ENCODE measurements around the gene TADA2A. TPM values are rescaled to one million over a fixed set of nuclear protein-coding genes. Genes with fewer than 3 reads are reported as not detected.
"Not testable (repeated sequence)": the region's sequence is repeated elsewhere in the genome, so short reads cannot be mapped to it uniquely, and the experiment has no call there.

TADA2A gene
- total RNA-seq, 2 experiments from 2014 or later = 27.3 to 29.5 TPM

- peaks cover 41% of the 10 kb centered on the region for H3K36me3 Mint-ChIP-seq (ENCODE audit: low read depth)
- H3K4me1 Mint-ChIP-seq (ENCODE audit: low read depth) = peaks cover 58% of the 10 kb centered on the region
- CTCF ChIA-PET = interaction anchor here (0.6 kb wide), 1 partner anchor 33 kb away, joined by 3 read pairs; no protein-coding TSS in a partner anchor
Measured at GRCh38 chr17:37405955-37406634, 591 bp upstream of the TADA2A start.

GRCh38 chr17:37408145-37408479 is 1.4 kb downstream of the TADA2A start:
- intact Hi-C loops (cut with micrococcal nuclease); H3K9me3 Mint-ChIP-seq; H3K27me3 Mint-ChIP-seq (ENCODE audit: low read depth); DNase-seq: not testable (repeated sequence)
- H3K4me1 Mint-ChIP-seq (ENCODE audit: low read depth) = peaks cover 49% of the 10 kb centered on the region
- CTCF ChIA-PET = interaction anchor here (0.5 to 1.3 kb wide), 3 partner anchors 15 to 78 kb away, joined by 3 to 5 read pairs (median 5); no protein-coding TSS in a partner anchor
- H3K36me3 Mint-ChIP-seq (ENCODE audit: low read depth) = peaks cover 48% of the 10 kb centered on the region
- peak overlapping the region; percentile 82 for H3K4me3 Mint-ChIP-seq
- H3K27ac Mint-ChIP-seq = peak overlapping the region; percentile 93

More at GRCh38 chr17:37405955-37406634, 591 bp upstream of the TADA2A start:
- Mint-ChIP-seq H3K27ac (peak overlapping the region; percentile 95), H3K4me3 (peak overlapping the region; percentile 97), H3K9me3 (no peaks in the 10 kb centered on the region), H3K27me3 (ENCODE audit: low read depth) (no peaks in the 10 kb centered on the region)
- no peak for DNase-seq
- intact Hi-C loops (cut with micrococcal nuclease) = loop anchor here (1.0 to 2.0 kb wide), 5 partner anchors 13 to 804 kb away; partner anchors contain the start of genes DUSP14 and SYNRG

GRCh38 chr17:37410357-37410756 is 3.7 kb downstream of the TADA2A start:
- H3K9me3 Mint-ChIP-seq = no peaks in the 10 kb centered on the region
- intact Hi-C loops (cut with micrococcal nuclease) = no loop called here
- CTCF ChIA-PET = interaction anchor here (0.7 to 1.0 kb wide), 3 partner anchors 20 to 34 kb away, joined by 3 to 5 read pairs (median 4); partner anchors contain the start of gene C17orf78
- H3K27ac Mint-ChIP-seq = no peak overlapping the region
- no peak overlapping the region for H3K4me3 Mint-ChIP-seq
- DNase-seq = no peak
- H3K36me3 Mint-ChIP-seq (ENCODE audit: low read depth) = peaks cover 52% of the 10 kb centered on the region
- H3K27me3 Mint-ChIP-seq (ENCODE audit: low read depth) = no peaks in the 10 kb centered on the region
- peaks cover 36% of the 10 kb centered on the region for H3K4me1 Mint-ChIP-seq (ENCODE audit: low read depth)

DNA sequence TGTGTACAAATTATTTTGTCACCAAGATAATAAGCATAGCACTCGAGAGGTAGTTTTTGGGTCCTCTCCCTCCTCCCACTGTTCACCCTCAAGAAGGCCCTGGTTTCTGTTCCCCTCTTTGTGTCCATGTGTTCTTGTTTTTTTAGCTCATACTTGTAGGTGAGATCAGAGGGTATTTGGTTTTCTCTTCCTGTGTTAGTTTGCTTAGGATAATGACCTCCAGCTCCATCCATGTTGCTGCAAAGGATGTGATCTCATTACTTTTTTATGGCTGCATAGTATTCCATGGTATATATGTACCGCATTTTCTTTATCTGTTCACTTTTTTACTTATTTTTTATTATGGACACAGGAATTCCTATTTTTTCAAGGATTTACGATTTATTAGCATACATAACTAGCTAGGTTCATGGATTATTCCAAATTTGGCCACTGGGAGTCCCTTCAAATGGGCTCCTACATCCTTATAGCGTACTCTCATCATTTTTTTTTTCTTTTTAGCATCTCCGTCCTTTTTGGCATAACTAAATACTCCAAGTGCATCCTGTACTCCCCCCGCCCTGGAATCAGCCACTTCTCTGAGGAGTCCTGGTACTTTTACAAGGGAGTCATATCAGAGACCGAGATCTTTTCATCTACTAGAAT is 7.3 kb downstream of the TADA2A start:
- Mint-ChIP-seq H3K36me3 (ENCODE audit: low read depth) (peaks cover 38% of the 10 kb centered on the region), H3K9me3 (no peaks in the 10 kb centered on the region), H3K27ac (no peak overlapping the region), H3K27me3 (ENCODE audit: low read depth) (no peaks in the 10 kb centered on the region), H3K4me3 (no peak overlapping the region), H3K4me1 (ENCODE audit: low read depth) (peaks cover 18% of the 10 kb centered on the region)
- intact Hi-C loops (cut with micrococcal nuclease) = no loop called here
- DNase-seq = no peak
- CTCF ChIA-PET = interaction anchor here (1.5 kb wide), 1 partner anchor 9 kb away, joined by 4 read pairs; no protein-coding TSS in a partner anchor

DNA sequence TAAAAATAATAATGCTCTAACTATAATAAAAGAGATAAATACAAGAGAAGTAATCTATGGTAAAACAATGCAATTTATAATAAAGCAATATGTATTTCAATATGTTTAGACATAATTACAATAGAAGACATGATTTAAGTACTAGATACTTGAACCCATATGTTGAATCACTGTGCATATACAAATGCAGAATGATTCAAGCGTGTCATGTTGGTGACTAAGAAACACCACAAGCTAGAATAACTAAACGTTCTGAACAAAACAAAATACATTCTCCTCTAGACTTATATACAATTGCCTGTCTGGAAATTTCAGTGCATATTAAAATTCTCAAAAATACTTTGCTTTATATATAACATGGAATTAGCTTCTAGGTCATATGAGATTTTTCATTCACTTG is 11.2 kb downstream of the TADA2A start:
- CTCF ChIA-PET = no interaction called here
- intact Hi-C loops (cut with micrococcal nuclease) = no loop called here
- H3K4me1 Mint-ChIP-seq (ENCODE audit: low read depth) = peaks cover 10% of the 10 kb centered on the region
- H3K27me3 Mint-ChIP-seq (ENCODE audit: low read depth) = no peaks in the 10 kb centered on the region
- H3K27ac Mint-ChIP-seq = no peak overlapping the region
- H3K4me3 Mint-ChIP-seq = no peak overlapping the region
- H3K36me3 Mint-ChIP-seq (ENCODE audit: low read depth) = peaks cover 34% of the 10 kb centered on the region
- no peak for DNase-seq
- H3K9me3 Mint-ChIP-seq = no peaks in the 10 kb centered on the region

DNA sequence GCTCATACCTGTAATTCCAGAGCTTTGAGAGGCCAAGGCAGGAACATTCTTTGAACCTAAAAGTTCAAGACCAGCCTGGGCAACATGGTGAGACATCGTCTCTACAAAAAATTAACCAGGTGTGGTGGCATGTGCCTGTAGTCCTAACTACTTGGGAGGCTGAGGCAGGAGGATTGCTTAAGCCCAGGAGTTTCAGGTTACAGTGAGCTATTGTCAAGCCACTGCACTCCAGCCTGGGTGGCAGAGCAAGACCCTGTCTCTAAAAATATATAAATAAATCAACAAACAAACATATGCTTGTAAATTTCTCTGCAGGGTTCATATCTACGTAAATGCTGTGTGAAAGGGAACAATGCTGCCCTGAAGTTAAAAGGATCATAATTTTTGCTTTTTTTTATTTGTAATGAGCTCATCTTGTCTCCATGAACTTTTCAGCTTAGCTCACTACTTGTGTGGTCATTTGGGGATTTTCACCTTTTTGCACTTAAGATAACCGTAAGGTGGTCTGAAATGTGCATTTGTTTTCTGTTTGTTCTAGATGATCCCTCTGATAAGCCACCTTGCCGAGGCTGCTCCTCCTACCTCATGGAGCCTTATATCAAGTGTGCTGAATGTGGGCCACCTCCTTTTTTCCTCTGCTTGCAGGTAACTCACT is 16.4 kb downstream of the TADA2A start:
- Mint-ChIP-seq H3K27ac (no peak overlapping the region), H3K36me3 (ENCODE audit: low read depth) (peaks cover 33% of the 10 kb centered on the region), H3K4me3 (no peak overlapping the region), H3K9me3 (no peaks in the 10 kb centered on the region), H3K27me3 (ENCODE audit: low read depth) (no peaks in the 10 kb centered on the region), H3K4me1 (ENCODE audit: low read depth) (no peaks in the 10 kb centered on the region)
- no peak for DNase-seq
- intact Hi-C loops (cut with micrococcal nuclease) = no loop called here
- CTCF ChIA-PET = interaction anchor here (2.2 kb wide), 1 partner anchor 14 kb away, joined by 5 read pairs; no protein-coding TSS in a partner anchor

GRCh38 chr17:37425268-37425667 is 18.6 kb downstream of the TADA2A start:
- Mint-ChIP-seq H3K9me3 (no peaks in the 10 kb centered on the region), H3K4me3 (no peak overlapping the region), H3K4me1 (ENCODE audit: low read depth) (peaks cover 12% of the 10 kb centered on the region), H3K27ac (no peak overlapping the region), H3K36me3 (ENCODE audit: low read depth) (peaks cover 30% of the 10 kb centered on the region), H3K27me3 (ENCODE audit: low read depth) (no peaks in the 10 kb centered on the region)
- DNase-seq = no peak
- intact Hi-C loops (cut with micrococcal nuclease) = no loop called here
- CTCF ChIA-PET = interaction anchor here (0.6 to 1.2 kb wide), 2 partner anchors 52 to 816 kb away, joined by 3 to 7 read pairs; no protein-coding TSS in a partner anchor

GRCh38 chr17:37429039-37429438 is 22.4 kb downstream of the TADA2A start:
- intact Hi-C loops (cut with micrococcal nuclease) = no loop called here
- peak overlapping the region; percentile 41 for H3K27ac Mint-ChIP-seq
- no peak overlapping the region for H3K4me3 Mint-ChIP-seq
- H3K36me3 Mint-ChIP-seq (ENCODE audit: low read depth) = peaks cover 38% of the 10 kb centered on the region
- CTCF ChIA-PET = interaction anchor here (1.2 kb wide), 1 partner anchor 22 kb away, joined by 3 read pairs; the partner anchor contains the start of genes ACACA and TADA2A
- H3K9me3 Mint-ChIP-seq = no peaks in the 10 kb centered on the region
- DNase-seq = no peak
- peaks cover 23% of the 10 kb centered on the region for H3K4me1 Mint-ChIP-seq (ENCODE audit: low read depth)
- no peaks in the 10 kb centered on the region for H3K27me3 Mint-ChIP-seq (ENCODE audit: low read depth)

DNA sequence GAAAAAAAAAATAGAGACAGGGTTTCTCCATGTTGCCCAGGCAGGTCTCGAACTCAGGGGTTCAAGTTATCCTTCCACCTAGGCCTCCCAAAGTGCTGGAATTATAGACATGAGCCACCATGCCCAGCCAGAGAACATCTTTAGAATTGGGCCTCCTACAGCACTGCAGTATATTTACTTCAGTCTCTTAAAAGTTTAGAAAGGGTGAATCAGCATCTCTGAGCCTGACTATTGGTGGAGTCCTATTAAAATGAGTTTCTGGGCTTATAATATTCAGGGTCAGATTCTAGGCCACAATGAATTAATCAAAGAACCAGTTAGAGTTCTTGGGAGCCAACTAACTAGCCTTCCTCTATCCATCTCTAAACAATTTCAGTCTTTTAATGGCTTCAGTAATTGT is 22.8 kb downstream of the TADA2A start:
- no peak for DNase-seq
- intact Hi-C loops (cut with micrococcal nuclease) = no loop called here
- peak overlapping the region; percentile 89 for H3K27ac Mint-ChIP-seq
- peaks cover 42% of the 10 kb centered on the region for H3K36me3 Mint-ChIP-seq (ENCODE audit: low read depth)
- H3K4me3 Mint-ChIP-seq = no peak overlapping the region
- H3K27me3 Mint-ChIP-seq (ENCODE audit: low read depth) = no peaks in the 10 kb centered on the region
- CTCF ChIA-PET = interaction anchor here (0.6 to 1.5 kb wide), 5 partner anchors 10 to 56 kb away, joined by 3 to 6 read pairs (median 4); partner anchors contain the start of genes ACACA, C17orf78 and TADA2A
- peaks cover 23% of the 10 kb centered on the region for H3K4me1 Mint-ChIP-seq (ENCODE audit: low read depth)
- H3K9me3 Mint-ChIP-seq = no peaks in the 10 kb centered on the region

- peak overlapping the region; percentile 89 for H3K27ac Mint-ChIP-seq
- H3K4me1 Mint-ChIP-seq (ENCODE audit: low read depth) = peaks cover 23% of the 10 kb centered on the region
Measured at GRCh38 chr17:37430051-37430627, 23.5 kb downstream of the TADA2A start.

DNA sequence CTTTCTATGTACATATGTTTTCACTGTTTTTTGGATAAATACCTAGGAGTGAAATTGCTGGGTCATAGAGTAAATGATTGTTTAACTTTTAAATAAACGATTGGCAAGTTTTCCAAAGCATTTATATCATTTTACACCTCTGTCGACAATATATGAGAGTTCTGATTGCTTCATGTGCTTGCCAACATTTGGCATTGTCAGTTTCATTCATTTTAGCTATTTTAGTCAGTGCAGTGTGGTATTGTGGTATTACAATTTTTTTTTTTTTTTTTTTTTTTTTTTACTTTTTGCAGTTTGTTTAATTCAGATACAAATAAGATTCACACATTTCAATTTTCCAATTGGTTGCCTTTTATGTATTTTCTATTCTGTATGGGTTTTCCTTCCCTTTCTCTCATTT is 26.0 kb downstream of the TADA2A start:
- CTCF ChIA-PET = no interaction called here
- Mint-ChIP-seq H3K4me1 (ENCODE audit: low read depth) (peaks cover 23% of the 10 kb centered on the region), H3K36me3 (ENCODE audit: low read depth) (peaks cover 30% of the 10 kb centered on the region), H3K27ac (no peak overlapping the region), H3K9me3 (no peaks in the 10 kb centered on the region), H3K27me3 (ENCODE audit: low read depth) (no peaks in the 10 kb centered on the region), H3K4me3 (no peak overlapping the region)
- no peak for DNase-seq
- intact Hi-C loops (cut with micrococcal nuclease) = loop anchor here (5.0 kb wide), 1 partner anchor 880 kb away; no protein-coding TSS in a partner anchor

More at GRCh38 chr17:37430051-37430627, 23.5 kb downstream of the TADA2A start:
- Mint-ChIP-seq H3K27me3 (ENCODE audit: low read depth) (no peaks in the 10 kb centered on the region), H3K36me3 (ENCODE audit: low read depth) (peaks cover 36% of the 10 kb centered on the region), H3K9me3 (no peaks in the 10 kb centered on the region), H3K4me3 (peak overlapping the region; percentile 1)
- intact Hi-C loops (cut with micrococcal nuclease) = loop anchor here (1.0 to 5.0 kb wide), 5 partner anchors 23 to 878 kb away; partner anchors contain the start of gene DUSP14
- CTCF ChIA-PET = interaction anchor here (0.5 to 1.5 kb wide), 8 partner anchors 9 to 437 kb away, joined by 3 to 6 read pairs (median 4); partner anchors contain the start of genes ACACA, C17orf78 and TADA2A
- no peak for DNase-seq

Measured in activated naive CD4-positive, alpha-beta T cell treated with anti-CD3 and anti-CD28 coated beads for 36 hours (primary cell).